ENCODE measurements around the gene DPH7.
"Not testable (repeated sequence)": the region's sequence is repeated elsewhere in the genome, so short reads cannot be mapped to it uniquely, and the experiment has no call there.

- not testable (repeated sequence) for TF ChIP-seq ARNTL (CRISPR knock-in tag; IDR thresholded peaks at IDR 0.05; ENCODE audit: borderline replicate concordance, low read depth); ESRRG (CRISPR knock-in tag; IDR thresholded peaks at IDR 0.05); ZFP3 (CRISPR knock-in tag; IDR thresholded peaks at IDR 0.05); TOX (CRISPR knock-in tag; IDR thresholded peaks at IDR 0.05; ENCODE audit: borderline replicate concordance); ZFP30 (CRISPR knock-in tag; IDR thresholded peaks at IDR 0.05); SNAI2 (CRISPR knock-in tag; IDR thresholded peaks at IDR 0.05); TCF4 (CRISPR knock-in tag; IDR thresholded peaks at IDR 0.05; ENCODE audit: borderline replicate concordance); ISL1 (CRISPR knock-in tag; IDR thresholded peaks at IDR 0.05); RARB (CRISPR knock-in tag; IDR thresholded peaks at IDR 0.05); GLIS3 (CRISPR knock-in tag; IDR thresholded peaks at IDR 0.05); ZNF70 (CRISPR knock-in tag; IDR thresholded peaks at IDR 0.05)
- TF ChIP-seq, protein P1, sequence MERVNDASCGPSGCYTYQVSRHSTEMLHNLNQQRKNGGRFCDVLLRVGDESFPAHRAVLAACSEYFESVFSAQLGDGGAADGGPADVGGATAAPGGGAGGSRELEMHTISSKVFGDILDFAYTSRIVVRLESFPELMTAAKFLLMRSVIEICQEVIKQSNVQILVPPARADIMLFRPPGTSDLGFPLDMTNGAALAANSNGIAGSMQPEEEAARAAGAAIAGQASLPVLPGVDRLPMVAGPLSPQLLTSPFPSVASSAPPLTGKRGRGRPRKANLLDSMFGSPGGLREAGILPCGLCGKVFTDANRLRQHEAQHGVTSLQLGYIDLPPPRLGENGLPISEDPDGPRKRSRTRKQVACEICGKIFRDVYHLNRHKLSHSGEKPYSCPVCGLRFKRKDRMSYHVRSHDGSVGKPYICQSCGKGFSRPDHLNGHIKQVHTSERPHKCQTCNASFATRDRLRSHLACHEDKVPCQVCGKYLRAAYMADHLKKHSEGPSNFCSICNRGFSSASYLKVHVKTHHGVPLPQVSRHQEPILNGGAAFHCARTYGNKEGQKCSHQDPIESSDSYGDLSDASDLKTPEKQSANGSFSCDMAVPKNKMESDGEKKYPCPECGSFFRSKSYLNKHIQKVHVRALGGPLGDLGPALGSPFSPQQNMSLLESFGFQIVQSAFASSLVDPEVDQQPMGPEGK (CRISPR knock-in tag; IDR thresholded peaks at IDR 0.05; ENCODE audit: borderline replicate concordance), result not testable (repeated sequence)
These were observed 64.7 kb downstream of the DPH7 start for GRCh38 chr9:137513801-137514570.
